IMR-90 (cell line): ENCODE measurements around the gene SLC24A3. TPM values are rescaled to one million over a fixed set of nuclear protein-coding genes. Genes with fewer than 3 reads are reported as not detected.

ENCODE experiments used
- ATAC-seq: fragments of 200-7000 bp; cut with Tn5 transposase; 2 replicates; pipeline ENCODE4 v1.9.1; 2020; ENCODE audit warnings: low read depth, mild to moderate bottlenecking, moderate library complexity
- BruUV-seq: library from RNA; stranded (reverse); fragments of 400-500 nt; replicated peaks from 2 replicates; lab custom pipeline; 2021; lab: Mats Ljungman, UMichigan
- CTCF ChIA-PET: fragments of 300-600 bp; formaldehyde crosslinking; extraction: SDS; loops from one replicate; lab custom pipeline; 2021; ENCODE audit warnings: antibody characterized with exemption; lab: Yijun Ruan, JAX
- POLR2A ChIA-PET: fragments of 300-600 bp; sonication (Branson Sonifier 250); formaldehyde crosslinking; loops from one replicate; lab custom pipeline; 2022; ENCODE audit warnings: antibody characterized with exemption; ENCODE audit not compliant: unreplicated experiment; lab: Charles Lee
- DNase-seq: peaks from one replicate; pipeline ENCODE4 v3.0.0; 2013
- H2AFZ ChIP-seq: replicated peaks from 2 replicates; pipeline ENCODE3; 2013; ENCODE audit warnings: low read length, mild to moderate bottlenecking; ENCODE audit not compliant: poor library complexity
- H2AK5ac ChIP-seq: 2 replicates; pipeline ENCODE4 v1.6.1; 2013; ENCODE audit warnings: low read depth, low read length, inconsistent platforms
- H2AK9ac ChIP-seq: replicated peaks from 2 replicates; pipeline ENCODE3; 2013; ENCODE audit warnings: mild to moderate bottlenecking, low read depth, low read length, moderate library complexity; ENCODE audit not compliant: poor library complexity
- H2BK120ac ChIP-seq: 2 replicates; pipeline ENCODE4 v1.6.1; 2013; ENCODE audit warnings: low read depth, low read length, inconsistent platforms
- H2BK15ac ChIP-seq: 3 replicates; pipeline ENCODE4 v1.6.1; 2013; ENCODE audit warnings: low read depth, low read length, inconsistent platforms
- H2BK20ac ChIP-seq: 2 replicates; pipeline ENCODE4 v1.6.1; 2013; ENCODE audit warnings: low read depth, mild to moderate bottlenecking, inconsistent platforms, low read length, moderate library complexity
- H2BK5ac ChIP-seq: 2 replicates; pipeline ENCODE4 v1.6.1; 2013; ENCODE audit warnings: mild to moderate bottlenecking, low read depth, low read length, inconsistent platforms; ENCODE audit not compliant: poor library complexity, severe bottlenecking
- H3K14ac ChIP-seq: replicated peaks from 2 replicates; pipeline ENCODE4 v1.6.1; 2013; ENCODE audit warnings: low read depth, low read length, inconsistent platforms
- H3K18ac ChIP-seq: 2 replicates; pipeline ENCODE4 v1.6.1; 2013; ENCODE audit warnings: low read depth, low read length, control low read depth
- H3K23ac ChIP-seq: 2 replicates; pipeline ENCODE4 v1.6.1; 2013; ENCODE audit warnings: low read depth, low read length, inconsistent platforms
- H3K27ac ChIP-seq: 2 replicates; pipeline ENCODE4 v1.5.1; 2013; ENCODE audit warnings: mild to moderate bottlenecking, control low read depth, low read length; ENCODE audit not compliant: insufficient read depth
- H3K27me3 ChIP-seq: 2 replicates; pipeline ENCODE4 v1.6.1; 2013; ENCODE audit warnings: low read length; ENCODE audit not compliant: control insufficient read depth, insufficient read depth
- H3K36me3 ChIP-seq: 2 replicates; pipeline ENCODE4 v1.6.1; 2013; ENCODE audit warnings: low read length, mixed read lengths; ENCODE audit not compliant: control insufficient read depth, insufficient read depth
- H3K4ac ChIP-seq: 2 replicates; pipeline ENCODE4 v1.6.1; 2013; ENCODE audit warnings: low read depth, low read length, inconsistent platforms
- H3K4me1 ChIP-seq: 2 replicates; pipeline ENCODE4 v1.6.1; 2013; ENCODE audit warnings: low read length, mixed read lengths; ENCODE audit not compliant: control insufficient read depth, insufficient read depth
- H3K4me2 ChIP-seq: 2 replicates; pipeline ENCODE4 v1.6.1; 2013; ENCODE audit warnings: low read depth, mild to moderate bottlenecking, control low read depth, low read length, moderate library complexity
- H3K4me3 ChIP-seq: 2 replicates; pipeline ENCODE4 v1.5.1; 2013; ENCODE audit warnings: low read depth, mild to moderate bottlenecking, control low read depth, low read length, moderate library complexity; ENCODE audit not compliant: insufficient read depth
- H3K56ac ChIP-seq: 2 replicates; pipeline ENCODE4 v1.6.1; 2013; ENCODE audit warnings: low read length, inconsistent platforms; ENCODE audit not compliant: insufficient read depth; ENCODE audit errors: extremely low read depth
- H3K79me1 ChIP-seq, 2 experiments: 2 replicates each; pipeline ENCODE4 v1.6.1; 2013; ENCODE audit warnings: low read length in 2 of 2, inconsistent platforms in 1 of 2, low read depth in 1 of 2
- H3K9ac ChIP-seq: 2 replicates; pipeline ENCODE4 v1.6.1; 2013; ENCODE audit warnings: low read depth, low read length, control low read depth
- H3K9me1 ChIP-seq: 2 replicates; pipeline ENCODE4 v1.6.1; 2013; ENCODE audit warnings: low read length, inconsistent platforms; ENCODE audit not compliant: insufficient read depth
- H3K9me3 ChIP-seq: 2 replicates; pipeline ENCODE4 v1.6.1; 2013; ENCODE audit warnings: low read length; ENCODE audit not compliant: control insufficient read depth, insufficient read depth
- H4K20me1 ChIP-seq: 2 replicates; pipeline ENCODE4 v1.6.1; 2013; ENCODE audit warnings: low read length, inconsistent platforms; ENCODE audit not compliant: insufficient read depth
- H4K5ac ChIP-seq: 2 replicates; pipeline ENCODE4 v1.6.1; 2013; ENCODE audit warnings: mild to moderate bottlenecking, low read depth, low read length, control low read depth
- H4K8ac ChIP-seq, 2 experiments: 2 replicates each; pipeline ENCODE4 v1.6.1; 2013; ENCODE audit warnings: low read depth in 2 of 2, low read length in 2 of 2, control low read depth in 1 of 2, inconsistent platforms in 1 of 2
- H4K91ac ChIP-seq: 2 replicates; pipeline ENCODE4 v1.6.1; 2013; ENCODE audit warnings: low read depth, low read length, inconsistent platforms; ENCODE audit not compliant: insufficient read depth
- BHLHE40 ChIP-seq: fragments of 150-350 bp; IDR thresholded peaks from 2 replicates; pipeline ENCODE4 v1.6.1; 2016; ENCODE audit warnings: mild to moderate bottlenecking, low read depth, low read length
- CEBPB ChIP-seq: IDR thresholded peaks from 2 replicates; pipeline ENCODE4 v1.6.1; 2012; ENCODE audit warnings: low read depth, low read length, improper control_type of control experiment
- MAZ ChIP-seq: IDR thresholded peaks from 2 replicates; pipeline ENCODE4 v1.6.1; 2012; ENCODE audit warnings: low read depth, mild to moderate bottlenecking, low read length, improper control_type of control experiment, moderate library complexity, borderline replicate concordance
- MXI1 ChIP-seq: IDR thresholded peaks from 2 replicates; pipeline ENCODE4 v1.6.1; 2012; ENCODE audit warnings: low read depth, mild to moderate bottlenecking, low read length, moderate library complexity, borderline replicate concordance
- WGBS, 2 experiments: methylation state at CpG; one replicate each; pipeline versions ENCODE4 v1.1.5 to v1.1.7; 2013; ENCODE audit warnings: missing lambda C conversion rate in 2 of 2; ENCODE audit not compliant: insufficient read length in 1 of 2; ENCODE audit errors: extremely low coverage in 2 of 2; 5-methylcytosine and 5-hydroxymethylcytosine counted together
- dilution Hi-C: fragments of 300-500 bp; cut with HindIII; formaldehyde crosslinking; loops from one replicate; pipeline ENCODE4 v1.14.3; 2018; ENCODE audit warnings: low sequenced_read_pairs; ENCODE audit not compliant: unreplicated experiment
- in situ Hi-C: fragments of 300-500 bp; cut with MboI; formaldehyde crosslinking; loops from 3 replicates; pipeline ENCODE4 v1.14.3; 2019; ENCODE audit warnings: low sequenced_read_pairs, inconsistent platforms, mixed read lengths
- intact Hi-C: fragments of 100-400 bp; cut with micrococcal nuclease; formaldehyde crosslinking; loops from 2 replicates; pipeline ENCODE4 v1.10.0; 2022
- polyA plus RNA-seq, 3 experiments: library from polyadenylated mRNA; depleted of rRNA; stranded (reverse); fragments of >200 nt; gene quantifications; 2 replicates each; pipeline ENCODE4 v1.2.3, GENCODE V29; 2012; ENCODE audit warnings: low replicate concordance in 1 of 3
- total RNA-seq: library from RNA; depleted of rRNA; stranded (reverse); fragments of >200 nt; gene quantifications from 2 replicates; pipeline ENCODE4 v1.2.3, GENCODE V29; 2012

SLC24A3 gene
- total and polyA plus RNA-seq, 2 of the 4 experiments (the other 2 are of a cell fraction), result not detected

- BruUV-seq, result no TSS peak
- in situ Hi-C loops, result no loop called here
- Histone ChIP-seq H3K56ac (no peak overlapping the region), H2BK20ac (no peak overlapping the region), H4K91ac (no peak overlapping the region), H3K9ac (no peak overlapping the region), H3K36me3 (no peaks in the 10 kb centered on the region), H4K5ac (no peak overlapping the region), H2BK5ac (no peak overlapping the region), H2BK120ac (no peak overlapping the region), H3K18ac (no peak overlapping the region), H3K4me2 (no peak overlapping the region; the same call in 1 of the 2 replicates), H3K9me1 (peaks cover 6% of the 10 kb centered on the region), H3K4me1 (peaks cover 14% of the 10 kb centered on the region; the same call in 1 of the 2 replicates), H2AFZ (no peak overlapping the region), H4K8ac (no peak overlapping the region), H3K9me3 (peaks cover 4% of the 10 kb centered on the region), H3K23ac (no peak overlapping the region), H3K27me3 (peaks cover 24% of the 10 kb centered on the region), H2AK5ac (no peak overlapping the region), H3K4ac (no peak overlapping the region), H2BK15ac (no peak overlapping the region), H3K79me1 (no peaks in the 10 kb centered on the region), H4K20me1 (no peaks in the 10 kb centered on the region), H2AK9ac (no peak overlapping the region), H3K4me3 (no peak overlapping the region), H3K27ac (no peak overlapping the region), H3K14ac (no peak overlapping the region)
- DNase-seq, result no peak
- 78% methylated on average over 8 of the region's 11 CpGs; no CpG with 5 or more reads in 1 of the 2 experiments for WGBS, 2 experiments
- dilution Hi-C loops, result no loop called here
- intact Hi-C loops, result no loop called here
- POLR2A ChIA-PET, result no interaction called here
- CTCF ChIA-PET, result no interaction called here
- ATAC-seq, result no peak
- no peak for TF ChIP-seq BHLHE40
- no peak for TF ChIP-seq CEBPB
- no peak for TF ChIP-seq MAZ
- no peak for TF ChIP-seq MXI1
These were observed 498.7 kb downstream of the SLC24A3 start for GRCh38 chr20:19711126-19711525.
